C4-2B (cell line): ENCODE measurements around the gene PDGFD.

Source experiments
- CTCF ChIP-seq: fragments of 450-650 bp; conservative IDR thresholded peaks from 2 replicates; pipeline ENCODE4 v1.5.1; 2017; ENCODE audit warnings: mild to moderate bottlenecking
- ZFX ChIP-seq: fragments of 450-650 bp; IDR thresholded peaks from 2 replicates; pipeline ENCODE4 v1.6.1; 2017

GRCh38 chr11:104033134-104033533, 130.8 kb downstream of the PDGFD start:
- TF ChIP-seq CTCF = no peak
- no peak for TF ChIP-seq ZFX
